Endometrial microvascular endothelial cells (primary cell): Measurements from ENCODE around the gene TIMP2. TPM values are rescaled to one million over a fixed set of nuclear protein-coding genes. Genes with fewer than 3 reads are reported as not detected.
"Not testable (repeated sequence)": the region's sequence is repeated elsewhere in the genome, so short reads cannot be mapped to it uniquely, and the experiment has no call there.

Experiments used
- in situ Hi-C: cut with HindIII; loops from 2 replicates; pipeline ENCODE4 v1.10.0; 2017; ENCODE audit warnings: low sequenced_read_pairs, low pct_unique_long_range_greater_than_20kb; ENCODE audit errors: inconsistent ontology term
- total RNA-seq: library from RNA; depleted of rRNA; stranded (reverse); fragments of >200 nt; gene quantifications from one replicate; pipeline ENCODE4 v1.2.3, GENCODE V29; 2015; ENCODE audit errors: inconsistent ontology term

The TIMP2 gene
- 104 TPM for total RNA-seq

- in situ Hi-C loops = no loop called here
Observed at GRCh38 chr17:78925234-78925633, at the start of gene TIMP2. Gene TIMP2, minus strand, starts transcription at chr17:78925387. Its CDS starts 299 bp downstream, at chr17:78925088.

- in situ Hi-C loops = no loop called here
Observed at GRCh38 chr17:78973792-78974520, 48.8 kb upstream of the TIMP2 start.

- in situ Hi-C loops = no loop called here
Observed at GRCh38 chr17:78973196-78973595, 48.0 kb upstream of the TIMP2 start.

- in situ Hi-C loops = no loop called here
Observed at GRCh38 chr17:78972507-78973105, 47.4 kb upstream of the TIMP2 start.

GRCh38 chr17:78971756-78972506 lies 46.7 kb upstream of the TIMP2 start:
- in situ Hi-C loops = no loop called here

GRCh38 chr17:78970834-78971755 lies 45.9 kb upstream of the TIMP2 start:
- in situ Hi-C loops = no loop called here

- in situ Hi-C loops = no loop called here
Observed at GRCh38 chr17:78969865-78970264, 44.7 kb upstream of the TIMP2 start.

- in situ Hi-C loops = no loop called here
Observed at GRCh38 chr17:78967782-78968362, 42.7 kb upstream of the TIMP2 start.

GRCh38 chr17:78966910-78967600 lies 41.9 kb upstream of the TIMP2 start:
- in situ Hi-C loops = no loop called here

- in situ Hi-C loops = no loop called here
Observed at GRCh38 chr17:78966123-78966813, 41.1 kb upstream of the TIMP2 start.

GRCh38 chr17:78965491-78965924 lies 40.3 kb upstream of the TIMP2 start:
- in situ Hi-C loops = no loop called here

GRCh38 chr17:78963378-78963777 lies 38.2 kb upstream of the TIMP2 start:
- in situ Hi-C loops = no loop called here

GRCh38 chr17:78962984-78963348 lies 37.8 kb upstream of the TIMP2 start:
- in situ Hi-C loops = not testable (repeated sequence)

- in situ Hi-C loops = no loop called here
Observed at GRCh38 chr17:78962345-78962983, 37.3 kb upstream of the TIMP2 start.

- in situ Hi-C loops = no loop called here
Observed at GRCh38 chr17:78961571-78961970, 36.4 kb upstream of the TIMP2 start.

- in situ Hi-C loops = no loop called here
Observed at GRCh38 chr17:78960928-78961327, 35.7 kb upstream of the TIMP2 start.

- in situ Hi-C loops = no loop called here
Observed at GRCh38 chr17:78959803-78960202, 34.6 kb upstream of the TIMP2 start.
